ENCODE measurements around the gene PPARA. TPM values are rescaled to one million over a fixed set of nuclear protein-coding genes. Genes with fewer than 3 reads are reported as not detected.

Gene PPARA
- total and polyA plus RNA-seq, 2 of the 4 experiments (the other 2 are of a cell fraction) = 3.1 to 7.0 TPM

- no peak overlapping the region for H2BK15ac ChIP-seq (ENCODE audit: low read depth, low read length)
- no peak overlapping the region for H3K4me3 ChIP-seq (ENCODE audit: insufficient read depth, low read depth, low read length)
- no peaks in the 10 kb centered on the region for H4K20me1 ChIP-seq (ENCODE audit: insufficient read depth, low read length)
- peaks cover 0 to 3% of the 10 kb centered on the region in 2 experiments; a peak in 1 of 4 replicates for H3K79me1 ChIP-seq (ENCODE audit: low read depth in 1 of 2, low read length in 2 of 2)
- no peaks in the 10 kb centered on the region for H3K27me3 ChIP-seq (ENCODE audit: control insufficient read depth, insufficient read depth, low read length)
- no peak overlapping the region for H3K18ac ChIP-seq (ENCODE audit: low read depth, low read length)
- no peaks in the 10 kb centered on the region for H3K4me1 ChIP-seq (ENCODE audit: control insufficient read depth, insufficient read depth, low read length)
- CTCF ChIA-PET = no interaction called here
- no peak overlapping the region for H3K9ac ChIP-seq (ENCODE audit: low read depth, low read length)
- no peak overlapping the region for H4K8ac ChIP-seq (ENCODE audit: low read depth in 2 of 2, low read length in 2 of 2)
- no peak overlapping the region for H2BK120ac ChIP-seq (ENCODE audit: low read depth, low read length)
- H3K27ac ChIP-seq (ENCODE audit: insufficient read depth, low read length) = no peak overlapping the region
- H2BK20ac ChIP-seq (ENCODE audit: low read depth, low read length) = no peak overlapping the region
- no TSS peak for BruUV-seq (replicated peaks)
- H3K23ac ChIP-seq (ENCODE audit: low read depth, low read length) = no peak overlapping the region
- TF ChIP-seq CTCF (conservative IDR thresholded peaks at IDR 0.05; ENCODE audit: low read depth, low read length) = no peak
- no peak for TF ChIP-seq MAFK (IDR thresholded peaks at IDR 0.05; ENCODE audit: low read depth, low read length)
- TF ChIP-seq SMC3 (IDR thresholded peaks at IDR 0.05; ENCODE audit: low read depth, low read length) = no peak
- TF ChIP-seq MAZ (IDR thresholded peaks at IDR 0.05; ENCODE audit: borderline replicate concordance, low read depth, low read length) = no peak
- no peak for TF ChIP-seq CHD1 (IDR thresholded peaks at IDR 0.05; ENCODE audit: low read depth, low read length)
- no peak for TF ChIP-seq USF2 (IDR thresholded peaks at IDR 0.05; ENCODE audit: low read depth, low read length)
- no peak for TF ChIP-seq NFE2L2 (IDR thresholded peaks at IDR 0.05; ENCODE audit: low read depth, low read length)
- TF ChIP-seq BHLHE40 (IDR thresholded peaks at IDR 0.05; ENCODE audit: low read depth, low read length) = no peak
- no peak for TF ChIP-seq CEBPB (IDR thresholded peaks at IDR 0.05; ENCODE audit: low read depth, low read length)
- peaks cover 12% of the 10 kb centered on the region for H3K9me1 ChIP-seq (ENCODE audit: insufficient read depth, low read length)
- H2BK5ac ChIP-seq (ENCODE audit: low read depth, low read length, poor library complexity, severe bottlenecking) = no peak overlapping the region
- in situ Hi-C loops (cut with MboI; ENCODE audit: low sequenced_read_pairs) (no loop called here), intact Hi-C loops (cut with micrococcal nuclease) (no loop called here), dilution Hi-C loops (cut with HindIII; ENCODE audit: low sequenced_read_pairs, unreplicated experiment) (no loop called here)
- 85% methylated on average over 8 of the region's 17 CpGs; no CpG with 5 or more reads in 1 of the 2 experiments for WGBS, 2 experiments (ENCODE audit: extremely low coverage in 2 of 2, insufficient read length in 1 of 2)
- POLR2A ChIA-PET (ENCODE audit: unreplicated experiment) = interaction anchor here (0.5 kb wide), 1 partner anchor 217 kb away, joined by 4 read pairs; no protein-coding TSS in a partner anchor
- ATAC-seq (ENCODE audit: low read depth) (no peak), DNase-seq (no peak)
- no peak overlapping the region for H3K4ac ChIP-seq (ENCODE audit: low read depth, low read length)
- no peak overlapping the region for H4K5ac ChIP-seq (ENCODE audit: low read depth, low read length)
- peak overlapping the region; percentile 29 for H2AFZ ChIP-seq (replicated peaks; ENCODE audit: low read length, poor library complexity)
- peaks cover 53% of the 10 kb centered on the region for H3K36me3 ChIP-seq (ENCODE audit: control insufficient read depth, insufficient read depth, low read length)
- H2AK9ac ChIP-seq (replicated peaks; ENCODE audit: low read depth, low read length, poor library complexity) = no peak overlapping the region
- H4K91ac ChIP-seq (ENCODE audit: insufficient read depth, low read depth, low read length) = no peak overlapping the region
- H3K56ac ChIP-seq (ENCODE audit: extremely low read depth, insufficient read depth, low read length) = no peak overlapping the region
- no peak overlapping the region for H3K4me2 ChIP-seq (ENCODE audit: low read depth, low read length)
- no peak overlapping the region for H2AK5ac ChIP-seq (ENCODE audit: low read depth, low read length)
- no peak overlapping the region for H3K14ac ChIP-seq (replicated peaks; ENCODE audit: low read depth, low read length)
- no peaks in the 10 kb centered on the region for H3K9me3 ChIP-seq (ENCODE audit: control insufficient read depth, insufficient read depth, low read length)
Observed at GRCh38 chr22:46290121-46290842, 140.0 kb downstream of the PPARA start.

All from IMR-90 (cell line).